DMS79 (cell line): ENCODE data around the gene CACFD1.
A peak's percentile ranks its signal among the peaks of the same experiment; 100 is the strongest.

ENCODE experiments used
- DNase-seq: peaks from one replicate; lab custom pipeline; 2025; lab: John Stamatoyannopoulos, UW

CACFD1 gene

DNA sequence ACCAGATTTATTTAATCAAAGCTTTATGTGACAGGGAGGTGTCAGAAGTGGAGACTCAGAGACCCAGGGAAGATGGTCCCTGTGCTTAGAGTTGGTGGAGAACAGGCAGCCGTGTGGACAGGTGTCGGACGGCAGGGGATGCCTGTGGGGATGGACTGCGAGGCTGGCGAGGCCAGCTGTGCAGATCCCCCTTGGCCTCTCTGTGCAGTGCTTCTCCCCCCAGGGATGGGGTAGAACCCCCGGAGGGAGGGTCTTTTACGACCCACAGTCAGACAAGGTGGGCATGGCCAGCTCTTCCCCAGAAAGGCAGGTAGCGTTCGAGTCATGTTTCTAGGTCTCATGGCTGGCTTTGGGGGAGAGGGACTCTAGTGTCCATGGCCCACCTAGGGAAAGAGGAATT is 23.8 kb downstream of the CACFD1 start:
- no peak for DNase-seq

DNA sequence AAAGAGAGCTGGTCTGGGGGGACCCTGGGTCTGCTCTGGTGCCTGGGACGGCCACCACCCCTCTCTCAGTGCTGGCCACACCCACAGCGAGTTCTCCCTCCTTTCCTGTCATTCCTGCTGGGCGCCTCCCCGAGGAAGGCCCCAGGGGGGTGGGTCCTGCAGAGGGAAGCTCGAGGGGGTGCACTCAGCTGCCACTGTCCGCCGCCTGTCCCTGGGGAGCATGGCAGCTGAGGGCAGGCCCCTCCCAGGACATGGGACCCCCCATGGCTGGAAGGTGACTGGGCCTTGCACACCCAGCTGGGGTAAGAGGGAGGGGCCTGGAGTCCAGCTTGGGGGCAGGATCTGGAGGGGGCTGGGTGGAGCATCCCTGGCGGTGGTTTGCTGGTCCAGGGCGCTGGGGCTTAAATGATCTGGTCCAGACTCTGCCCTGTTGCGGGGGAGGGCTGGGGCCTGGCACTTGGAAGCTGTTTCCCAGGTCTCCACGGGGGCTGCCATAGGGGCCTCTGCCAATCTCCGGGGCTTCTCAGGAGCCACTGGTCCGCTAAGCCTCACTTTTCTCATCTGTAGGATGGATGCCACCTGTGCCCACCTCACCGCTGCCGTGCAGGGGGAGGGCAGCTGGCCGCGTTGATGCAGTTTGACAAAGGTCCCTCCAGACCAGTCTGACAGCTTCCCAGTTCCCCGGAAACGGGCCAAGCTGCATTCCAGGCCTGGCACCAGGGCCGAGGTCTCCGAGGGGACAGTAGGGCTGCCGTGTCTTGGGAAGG is 25.1 kb downstream of the CACFD1 start:
- DNase-seq: no peak

- no peak for DNase-seq
Measured at GRCh38 chr9:133485531-133486260, 25.9 kb downstream of the CACFD1 start.

GRCh38 chr9:133487331-133487725 is 27.6 kb downstream of the CACFD1 start:
- no peak for DNase-seq

GRCh38 chr9:133488686-133489252 is 29.0 kb downstream of the CACFD1 start:
- DNase-seq: no peak

GRCh38 chr9:133489253-133490190 is 29.7 kb downstream of the CACFD1 start:
- DNase-seq: no peak

GRCh38 chr9:133490201-133490681 is 30.5 kb downstream of the CACFD1 start:
- DNase-seq: no peak

- no peak for DNase-seq
Measured at GRCh38 chr9:133490865-133491655, 31.3 kb downstream of the CACFD1 start.

DNA sequence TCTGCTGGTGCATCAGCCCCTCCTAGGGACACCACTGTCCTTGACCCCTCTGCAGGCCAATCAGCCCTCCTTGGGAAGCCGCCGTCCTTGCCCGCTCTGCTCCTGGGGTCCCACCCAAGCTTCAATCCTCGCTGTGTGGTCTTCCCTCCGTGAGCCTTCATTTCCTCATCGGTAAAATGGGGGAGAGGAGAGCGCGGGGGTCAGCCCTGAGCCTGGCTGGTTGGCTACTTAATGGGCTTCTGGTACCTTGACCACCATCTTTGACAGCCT is 31.8 kb downstream of the CACFD1 start:
- DNase-seq: no peak

DNA sequence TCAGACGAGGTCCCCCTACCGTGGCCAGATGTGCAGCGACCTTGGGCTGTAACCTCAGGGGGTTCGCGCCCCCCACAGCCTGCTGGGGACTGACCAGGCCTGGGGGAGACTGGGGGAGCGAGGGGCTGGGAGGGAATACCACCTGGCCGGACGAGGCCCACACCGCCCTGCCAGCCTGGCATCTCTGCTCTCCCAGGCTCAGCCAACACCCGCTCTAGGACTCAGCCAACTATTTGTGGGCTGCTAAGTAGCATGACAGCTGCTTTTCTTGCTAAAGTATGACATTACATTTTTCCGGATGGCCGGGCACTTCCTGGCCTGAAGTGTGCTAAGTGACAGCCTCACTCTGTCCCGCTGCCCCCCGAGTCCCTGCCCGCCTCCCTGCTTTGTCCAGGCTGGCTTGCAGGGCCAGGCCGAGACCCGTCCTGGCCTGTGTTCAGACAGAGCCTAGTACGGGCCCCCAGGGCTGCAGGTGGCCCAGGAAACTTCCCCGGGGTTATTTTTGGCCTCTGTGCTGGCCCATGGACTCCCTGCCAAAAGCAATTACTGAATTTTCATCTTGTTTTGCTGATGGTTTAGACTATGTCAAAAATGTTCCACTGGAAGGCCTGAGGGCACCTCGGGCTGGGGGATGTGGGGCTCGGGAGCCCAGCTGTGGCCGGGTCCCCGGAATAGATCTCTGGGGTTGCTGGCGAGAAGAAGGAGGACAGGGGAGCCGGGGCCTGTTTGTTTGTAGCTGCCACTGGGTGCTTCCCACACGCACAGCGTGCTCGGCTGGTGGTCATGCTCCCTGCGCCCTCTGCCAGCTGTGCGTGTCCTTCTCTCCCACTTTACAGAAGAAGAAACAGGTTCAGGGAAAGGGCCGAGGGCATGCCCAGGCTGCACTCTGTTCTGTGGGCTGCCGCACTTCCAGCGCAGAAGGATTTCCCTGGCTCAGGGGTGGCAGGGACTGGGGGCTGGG is 32.6 kb downstream of the CACFD1 start:
- DNase-seq: peak; percentile 37

DNA sequence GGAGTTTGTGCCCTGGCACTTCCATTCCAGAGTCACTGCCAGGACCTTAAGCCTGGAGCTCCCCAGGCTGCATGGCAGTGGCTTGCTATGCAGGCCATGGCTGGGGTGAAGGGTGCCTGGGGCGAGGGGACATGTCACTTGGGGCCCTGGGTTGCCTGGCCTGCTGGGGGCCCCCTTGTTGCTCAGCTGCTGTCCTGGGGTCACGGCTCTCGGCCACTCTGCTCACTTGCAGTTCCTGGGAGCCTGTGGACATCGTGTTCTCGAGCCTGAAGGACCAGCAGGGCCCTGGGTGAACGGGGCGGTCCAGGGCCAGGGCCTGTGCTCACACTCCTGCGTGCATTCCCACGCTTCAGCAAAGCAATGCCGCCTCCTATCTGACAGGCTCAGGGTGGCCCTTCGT is 33.6 kb downstream of the CACFD1 start:
- DNase-seq: no peak

DNA sequence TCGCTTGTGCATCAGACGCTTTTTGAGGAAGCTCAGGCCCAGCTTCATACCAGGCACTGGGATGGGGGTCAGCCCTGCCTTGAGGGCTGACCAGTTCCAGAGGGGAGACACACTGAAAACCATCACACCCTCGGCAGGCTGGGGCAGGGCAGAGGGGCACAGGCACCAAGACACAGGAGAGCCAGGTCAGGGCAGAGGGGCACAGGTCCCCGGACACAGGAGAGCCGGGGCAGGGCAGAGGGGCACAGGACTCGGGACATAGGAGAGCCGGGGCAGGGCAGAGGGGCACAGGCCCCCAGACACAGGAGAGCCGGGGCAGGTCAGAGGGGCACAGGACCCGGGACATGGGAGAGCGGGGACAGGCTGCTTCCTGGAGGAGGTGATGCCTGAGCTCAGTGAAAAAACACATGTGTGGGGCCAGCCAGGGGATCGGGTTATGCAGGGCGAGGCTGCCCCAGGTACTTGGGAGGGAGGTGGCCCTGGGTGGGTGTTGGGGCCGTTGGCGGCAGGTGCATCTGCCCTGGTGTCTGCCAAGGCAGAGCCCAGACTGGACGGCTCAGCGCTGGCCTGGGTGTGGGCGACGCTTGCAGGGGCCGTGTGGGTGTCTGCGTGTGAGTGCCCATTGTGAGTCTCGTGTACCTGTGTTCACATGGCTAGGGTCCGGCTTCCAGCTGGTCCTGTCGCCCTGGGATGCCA is 34.2 kb downstream of the CACFD1 start:
- no peak for DNase-seq

DNA sequence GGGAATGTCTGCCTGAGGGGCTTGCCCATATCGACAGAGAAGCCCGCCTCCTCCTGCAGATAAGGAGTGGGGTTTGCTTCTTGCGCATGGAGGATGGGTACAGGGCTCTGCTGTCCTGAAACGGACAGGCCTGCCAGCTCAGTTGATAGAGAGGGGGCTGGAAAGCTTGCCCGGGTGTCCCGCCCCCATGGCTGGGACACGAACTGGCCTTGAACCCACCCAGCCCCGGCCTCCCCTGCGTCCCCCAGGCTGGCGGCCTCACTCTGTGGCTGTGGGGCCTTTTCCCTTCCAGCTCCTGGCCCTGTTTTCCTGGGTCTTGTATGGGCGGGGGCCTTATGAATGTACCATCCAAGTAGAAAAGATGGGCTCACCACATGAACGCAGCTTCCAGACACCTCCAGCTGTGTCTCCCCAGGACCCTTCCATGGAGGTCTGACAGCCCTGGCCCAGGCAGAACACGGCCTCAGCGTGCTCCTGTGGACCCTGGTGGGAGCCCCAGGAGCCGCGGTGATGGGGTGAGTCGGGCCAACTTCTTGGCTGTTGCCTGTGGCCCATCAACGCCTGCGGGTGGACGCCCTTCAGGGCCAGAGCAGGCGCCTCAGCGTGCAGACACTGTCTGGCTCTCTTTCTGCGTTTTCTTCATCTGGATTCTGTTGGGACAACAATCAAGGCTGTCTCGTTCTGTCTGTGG is 35.0 kb downstream of the CACFD1 start:
- no peak for DNase-seq

DNA sequence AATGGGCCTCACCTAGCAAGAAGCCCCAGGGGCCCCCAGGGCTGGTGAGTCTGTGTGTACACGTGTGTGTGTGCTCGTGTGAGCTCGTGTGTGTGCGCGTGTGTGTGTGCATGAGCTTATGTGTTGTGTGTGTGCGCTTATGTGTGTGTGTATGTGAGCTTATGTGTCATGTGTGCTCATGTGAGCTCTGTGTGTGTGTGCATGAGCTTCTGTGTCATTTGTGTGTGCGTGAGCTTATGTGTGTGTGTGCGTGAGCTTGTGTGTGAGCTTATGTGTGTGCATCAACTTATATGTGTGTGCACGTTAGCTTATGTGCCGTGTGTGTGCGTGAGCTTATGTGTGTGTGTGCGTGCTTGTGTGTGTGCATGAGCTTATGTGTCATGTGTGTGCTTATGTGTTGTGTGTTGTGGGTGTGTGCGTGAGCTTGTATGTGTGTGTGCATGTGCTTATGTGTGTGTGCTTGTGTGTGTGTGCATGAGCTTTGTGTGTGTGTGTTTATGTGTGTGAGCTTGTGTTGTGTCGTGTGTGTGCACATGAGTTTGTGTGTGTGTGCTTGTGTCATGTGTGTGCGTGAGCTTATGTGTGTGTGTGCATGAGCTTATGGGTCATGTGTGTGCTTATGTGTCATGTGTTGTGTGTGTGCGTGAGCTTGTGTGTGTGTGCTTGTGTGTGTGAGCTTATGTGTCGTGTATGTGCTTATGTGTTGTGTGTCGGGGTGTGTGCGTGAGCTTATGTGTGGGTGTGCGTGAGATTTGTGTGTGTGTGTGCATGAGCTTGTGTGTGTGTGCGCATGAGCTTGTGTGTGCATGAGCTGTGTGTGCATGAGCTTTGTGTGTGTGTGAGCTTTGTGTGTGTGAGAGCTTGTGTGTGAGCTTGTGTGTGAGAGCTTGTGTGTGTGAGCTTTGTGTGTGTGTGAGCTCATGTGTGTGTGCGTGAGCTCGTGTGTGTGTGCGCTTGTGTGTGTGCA is 35.8 kb downstream of the CACFD1 start:
- DNase-seq: no peak

DNA sequence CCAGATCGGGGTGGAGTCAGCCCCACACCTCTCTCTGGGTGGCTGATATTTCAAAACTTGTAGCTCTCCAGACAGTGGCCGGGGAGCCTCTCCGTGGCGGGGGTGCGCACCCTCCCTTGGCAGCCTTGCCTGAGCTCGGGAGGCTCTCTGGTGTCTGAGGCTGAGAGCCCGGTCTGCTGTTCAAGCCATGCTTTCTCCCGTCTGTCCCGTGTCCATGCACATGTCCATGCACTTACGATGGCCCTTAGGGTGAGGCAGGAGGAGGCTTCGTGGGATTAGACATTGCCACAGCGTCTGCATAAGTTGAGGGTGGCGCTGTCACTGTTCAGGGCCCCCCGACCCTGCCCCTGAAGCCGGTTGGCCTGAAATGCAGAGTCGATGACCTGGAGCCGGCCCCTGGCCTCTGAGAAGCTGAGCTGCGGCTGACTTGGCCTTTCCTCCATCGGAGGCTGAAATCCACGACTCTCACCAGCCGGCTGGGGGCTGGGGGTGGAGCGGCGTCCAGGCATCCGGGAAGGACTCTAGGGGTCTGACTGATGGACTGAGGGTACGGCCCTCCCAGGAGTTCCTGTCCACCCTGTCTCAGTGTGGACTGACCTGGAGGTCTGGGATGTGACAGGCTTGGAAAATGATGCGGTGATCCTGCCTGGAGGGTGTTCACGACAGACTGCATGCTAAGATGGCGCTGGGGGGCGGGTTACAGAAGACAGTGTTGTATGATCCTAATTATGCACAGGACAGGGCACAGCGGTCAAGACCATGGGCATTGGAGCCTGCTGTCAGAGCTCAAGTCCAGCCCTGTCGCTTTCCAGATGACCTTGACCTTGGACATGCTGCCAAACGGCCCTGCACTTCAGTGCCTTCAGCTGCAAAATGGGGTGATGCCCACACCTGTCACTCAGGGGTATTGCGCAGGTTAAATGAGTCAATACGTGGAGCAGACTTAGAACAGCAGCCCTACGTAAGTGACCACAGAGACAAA is 37.4 kb downstream of the CACFD1 start:
- no peak for DNase-seq

GRCh38 chr9:133499132-133499891 is 39.5 kb downstream of the CACFD1 start:
- DNase-seq: no peak
